ENCODE data around the gene FUOM. TPM values are rescaled to one million over a fixed set of nuclear protein-coding genes. Genes with fewer than 3 reads are reported as not detected.

FUOM gene
- total RNA-seq, 1 donor from 2014 or later = 42.6 TPM

GRCh38 chr10:133318494-133319127 is 39.2 kb downstream of the FUOM start:
- TF ChIP-seq CTCF (IDR thresholded peaks at IDR 0.05; ENCODE audit: unreplicated experiment) = peak; percentile 69
- DNase-seq (ENCODE audit: low spot score in 2 of 2, unreplicated experiment in 2 of 2) = peak; percentile 60 to 79
- Mint-ChIP-seq H3K27me3 (ENCODE audit: low read depth) (peaks cover 25% of the 10 kb centered on the region), H3K36me3 (no peaks in the 10 kb centered on the region), H3K4me1 (no peaks in the 10 kb centered on the region), H3K27ac (no peak overlapping the region), H3K9me3 (peaks cover 4% of the 10 kb centered on the region), H3K4me3 (peak overlapping the region; percentile 58)

GRCh38 chr10:133316732-133317131 is 41.1 kb downstream of the FUOM start:
- no peaks in the 10 kb centered on the region for H3K36me3 Mint-ChIP-seq
- no peaks in the 10 kb centered on the region for H3K4me1 Mint-ChIP-seq
- TF ChIP-seq CTCF (IDR thresholded peaks at IDR 0.05; ENCODE audit: unreplicated experiment) = no peak
- peaks cover 4% of the 10 kb centered on the region for H3K9me3 Mint-ChIP-seq
- H3K27ac Mint-ChIP-seq = no peak overlapping the region
- H3K27me3 Mint-ChIP-seq (ENCODE audit: low read depth) = peaks cover 19% of the 10 kb centered on the region
- H3K4me3 Mint-ChIP-seq = no peak overlapping the region
- DNase-seq (ENCODE audit: low spot score in 2 of 2, unreplicated experiment in 2 of 2) = no peak

GRCh38 chr10:133316266-133316665 is 41.6 kb downstream of the FUOM start:
- peaks cover 19% of the 10 kb centered on the region for H3K27me3 Mint-ChIP-seq (ENCODE audit: low read depth)
- no peaks in the 10 kb centered on the region for H3K36me3 Mint-ChIP-seq
- no peak overlapping the region for H3K27ac Mint-ChIP-seq
- TF ChIP-seq CTCF (IDR thresholded peaks at IDR 0.05; ENCODE audit: unreplicated experiment) = no peak
- DNase-seq (ENCODE audit: low spot score in 2 of 2, unreplicated experiment in 2 of 2) = no peak
- no peak overlapping the region for H3K4me3 Mint-ChIP-seq
- H3K9me3 Mint-ChIP-seq = peaks cover 4% of the 10 kb centered on the region
- H3K4me1 Mint-ChIP-seq = no peaks in the 10 kb centered on the region

GRCh38 chr10:133315847-133316246 is 42.0 kb downstream of the FUOM start:
- Mint-ChIP-seq H3K4me3 (no peak overlapping the region), H3K9me3 (peaks cover 4% of the 10 kb centered on the region), H3K4me1 (no peaks in the 10 kb centered on the region), H3K27me3 (ENCODE audit: low read depth) (peaks cover 19% of the 10 kb centered on the region), H3K36me3 (peaks cover 2% of the 10 kb centered on the region), H3K27ac (no peak overlapping the region)
- DNase-seq (ENCODE audit: low spot score in 2 of 2, unreplicated experiment in 2 of 2) = no peak
- TF ChIP-seq CTCF (IDR thresholded peaks at IDR 0.05; ENCODE audit: unreplicated experiment) = no peak

- H3K9me3 Mint-ChIP-seq = no peaks in the 10 kb centered on the region
- no peak overlapping the region for H3K27ac Mint-ChIP-seq
- peaks cover 14% of the 10 kb centered on the region for H3K27me3 Mint-ChIP-seq (ENCODE audit: low read depth)
- peaks cover 5% of the 10 kb centered on the region for H3K36me3 Mint-ChIP-seq
- no peaks in the 10 kb centered on the region for H3K4me1 Mint-ChIP-seq
- no peak for TF ChIP-seq CTCF (IDR thresholded peaks at IDR 0.05; ENCODE audit: unreplicated experiment)
- H3K4me3 Mint-ChIP-seq = no peak overlapping the region
- no peak for DNase-seq (ENCODE audit: low spot score in 2 of 2, unreplicated experiment in 2 of 2)
Measured at GRCh38 chr10:133314911-133315310, 42.9 kb downstream of the FUOM start.

GRCh38 chr10:133313192-133313591 is 44.6 kb downstream of the FUOM start:
- Mint-ChIP-seq H3K27me3 (ENCODE audit: low read depth) (no peaks in the 10 kb centered on the region), H3K36me3 (peaks cover 5% of the 10 kb centered on the region), H3K27ac (no peak overlapping the region), H3K9me3 (no peaks in the 10 kb centered on the region), H3K4me3 (no peak overlapping the region), H3K4me1 (no peaks in the 10 kb centered on the region)
- DNase-seq (ENCODE audit: low spot score in 2 of 2, unreplicated experiment in 2 of 2) = no peak
- TF ChIP-seq CTCF (IDR thresholded peaks at IDR 0.05; ENCODE audit: unreplicated experiment) = no peak

All from mesothelial cell of epicardium (in vitro differentiated cells).